ENCODE results near the gene TM4SF5.
A peak's percentile ranks its signal among the peaks of the same experiment; 100 is the strongest.
"Not testable (repeated sequence)": the region's sequence is repeated elsewhere in the genome, so short reads cannot be mapped to it uniquely, and the experiment has no call there.

The TM4SF5 gene

GRCh38 chr17:4822835-4823234, 51.1 kb downstream of the TM4SF5 start:
- Histone ChIP-seq H3K9me3 (ENCODE audit: control insufficient read depth, low read length) (no peaks in the 10 kb centered on the region), H3K4me1 (ENCODE audit: control insufficient read depth, insufficient read depth, low read length) (no peaks in the 10 kb centered on the region), H3K27ac (ENCODE audit: insufficient read depth, low read depth, low read length, poor library complexity, severe bottlenecking) (no peak overlapping the region), H3K27me3 (ENCODE audit: control insufficient read depth, insufficient read depth, low read length, poor library complexity, severe bottlenecking) (no peaks in the 10 kb centered on the region), H3K36me3 (ENCODE audit: control insufficient read depth, insufficient read depth, low read length) (peaks cover 9% of the 10 kb centered on the region), H3K4me3 (ENCODE audit: insufficient read depth, low read depth, low read length) (no peak overlapping the region)
- WGBS, 2 experiments = 91% methylated on average over 3 of the region's 3 CpGs

GRCh38 chr17:4823373-4824089, 51.8 kb downstream of the TM4SF5 start:
- H3K36me3 ChIP-seq (ENCODE audit: control insufficient read depth, insufficient read depth, low read length) = peaks cover 9% of the 10 kb centered on the region
- no peaks in the 10 kb centered on the region for H3K27me3 ChIP-seq (ENCODE audit: control insufficient read depth, insufficient read depth, low read length, poor library complexity, severe bottlenecking)
- WGBS, 2 experiments = 90% methylated on average over 12 of the region's 12 CpGs
- no peak overlapping the region for H3K4me3 ChIP-seq (ENCODE audit: insufficient read depth, low read depth, low read length)
- H3K27ac ChIP-seq (ENCODE audit: insufficient read depth, low read depth, low read length, poor library complexity, severe bottlenecking) = no peak overlapping the region
- H3K4me1 ChIP-seq (ENCODE audit: control insufficient read depth, insufficient read depth, low read length) = no peaks in the 10 kb centered on the region
- H3K9me3 ChIP-seq (ENCODE audit: control insufficient read depth, low read length) = no peaks in the 10 kb centered on the region

GRCh38 chr17:4827399-4827798, 55.7 kb downstream of the TM4SF5 start:
- Histone ChIP-seq H3K36me3 (ENCODE audit: control insufficient read depth, insufficient read depth, low read length) (peaks cover 3% of the 10 kb centered on the region), H3K9me3 (ENCODE audit: control insufficient read depth, low read length) (no peaks in the 10 kb centered on the region), H3K27me3 (ENCODE audit: control insufficient read depth, insufficient read depth, low read length, poor library complexity, severe bottlenecking) (no peaks in the 10 kb centered on the region), H3K4me3 (ENCODE audit: insufficient read depth, low read depth, low read length) (no peak overlapping the region), H3K27ac (ENCODE audit: insufficient read depth, low read depth, low read length, poor library complexity, severe bottlenecking) (no peak overlapping the region), H3K4me1 (ENCODE audit: control insufficient read depth, insufficient read depth, low read length) (no peaks in the 10 kb centered on the region)
- WGBS, 2 experiments = 75 to 76% methylated on average over 8 of the region's 8 CpGs

- WGBS, 2 experiments = 0% methylated on average over 11 of the region's 17 CpGs
Measured at GRCh38 chr17:4832829-4833177, 61.1 kb downstream of the TM4SF5 start.

More at GRCh38 chr17:4832829-4833177, 61.1 kb downstream of the TM4SF5 start:
- not testable (repeated sequence) for H3K27ac ChIP-seq (ENCODE audit: insufficient read depth, low read depth, low read length, poor library complexity, severe bottlenecking); H3K36me3 ChIP-seq (ENCODE audit: control insufficient read depth, insufficient read depth, low read length); H3K27me3 ChIP-seq (ENCODE audit: control insufficient read depth, insufficient read depth, low read length, poor library complexity, severe bottlenecking); H3K9me3 ChIP-seq (ENCODE audit: control insufficient read depth, low read length)
- peak overlapping the region; percentile 74 for H3K4me3 ChIP-seq (ENCODE audit: insufficient read depth, low read depth, low read length)
- H3K4me1 ChIP-seq (ENCODE audit: control insufficient read depth, insufficient read depth, low read length) = peaks cover 20% of the 10 kb centered on the region

All from ectodermal cell (in vitro differentiated cells).